Testis (tissue), 2 donors: ENCODE data around the gene SLAMF9.

ENCODE experiments used
- CTCF ChIP-seq, 3 experiments: fragments of 450-650 bp in 2 of 3; fragments of 200-600 bp in 1 of 3; sonication (generic) in 1 of 3; IDR thresholded peaks; one replicate each; pipeline ENCODE4 v1.5.1; 2016 to 2019; ENCODE audit warnings: antibody characterized with exemption in 3 of 3, mild to moderate bottlenecking in 2 of 3, moderate library complexity in 1 of 3
- POLR2A ChIP-seq: fragments of 450-650 bp; IDR thresholded peaks from one replicate; pipeline ENCODE4 v1.6.1; 2017; ENCODE audit warnings: antibody characterized with exemption, mild to moderate bottlenecking, moderate library complexity

- TF ChIP-seq CTCF (IDR thresholded peaks at IDR 0.05) = no peak
- no peak for TF ChIP-seq POLR2A
These were observed 4.1 kb downstream of the SLAMF9 start for GRCh38 chr1:159949981-159950381.
